ENCODE measurements around the gene RNF220. TPM values are rescaled to one million over a fixed set of nuclear protein-coding genes. Genes with fewer than 3 reads are reported as not detected.

Gene RNF220
- total RNA-seq, 2 donors from 2014 or later: 121 to 125 TPM

- Histone ChIP-seq H3K4me3 (no peak overlapping the region), H3K27me3 (replicated peaks; ENCODE audit: insufficient read depth) (no peaks in the 10 kb centered on the region), H3K9me3 (no peaks in the 10 kb centered on the region), H3K27ac (no peak overlapping the region), H3K4me1 (ENCODE audit: control insufficient read depth in 1 of 2, low read depth in 2 of 2) (no peaks in the 10 kb centered on the region), H3K36me3 (no peaks in the 10 kb centered on the region)
- TF ChIP-seq CTCF (IDR thresholded peaks at IDR 0.05): no peak
- DNase-seq (ENCODE audit: low spot score) (no peak), ATAC-seq (ENCODE audit: insufficient number of reproducible peaks, low FRiP score, low read depth) (no peak)
These were observed 288.1 kb downstream of the RNF220 start for GRCh38 chr1:44693159-44693558.

- Histone ChIP-seq H3K36me3 (no peaks in the 10 kb centered on the region), H3K4me3 (no peak overlapping the region), H3K27ac (no peak overlapping the region), H3K4me1 (ENCODE audit: control insufficient read depth in 1 of 2, low read depth in 2 of 2) (no peaks in the 10 kb centered on the region), H3K27me3 (replicated peaks; ENCODE audit: insufficient read depth) (no peaks in the 10 kb centered on the region), H3K9me3 (no peaks in the 10 kb centered on the region)
- no peak for ATAC-seq (ENCODE audit: insufficient number of reproducible peaks, low FRiP score, low read depth)
- no peak for TF ChIP-seq CTCF (IDR thresholded peaks at IDR 0.05)
- no peak for DNase-seq (ENCODE audit: low spot score)
These were observed 288.8 kb downstream of the RNF220 start for GRCh38 chr1:44693900-44694299.

- Histone ChIP-seq H3K36me3 (no peaks in the 10 kb centered on the region), H3K27ac (no peak overlapping the region), H3K4me1 (ENCODE audit: control insufficient read depth in 1 of 2, low read depth in 2 of 2) (no peaks in the 10 kb centered on the region), H3K27me3 (replicated peaks; ENCODE audit: insufficient read depth) (no peaks in the 10 kb centered on the region), H3K9me3 (no peaks in the 10 kb centered on the region), H3K4me3 (no peak overlapping the region)
- ATAC-seq (ENCODE audit: insufficient number of reproducible peaks, low FRiP score, low read depth): no peak
- no peak for TF ChIP-seq CTCF (IDR thresholded peaks at IDR 0.05)
- DNase-seq (ENCODE audit: low spot score): no peak
These were observed 289.9 kb downstream of the RNF220 start for GRCh38 chr1:44694863-44695478.

GRCh38 chr1:44695671-44696070, 290.6 kb downstream of the RNF220 start:
- Histone ChIP-seq H3K36me3 (no peaks in the 10 kb centered on the region), H3K27ac (no peak overlapping the region), H3K27me3 (replicated peaks; ENCODE audit: insufficient read depth) (no peaks in the 10 kb centered on the region), H3K4me1 (ENCODE audit: control insufficient read depth in 1 of 2, low read depth in 2 of 2) (no peaks in the 10 kb centered on the region), H3K9me3 (no peaks in the 10 kb centered on the region), H3K4me3 (no peak overlapping the region)
- ATAC-seq (ENCODE audit: insufficient number of reproducible peaks, low FRiP score, low read depth) (no peak), DNase-seq (ENCODE audit: low spot score) (no peak)
- no peak for TF ChIP-seq CTCF (IDR thresholded peaks at IDR 0.05)

- no peaks in the 10 kb centered on the region for H3K4me1 ChIP-seq (ENCODE audit: control insufficient read depth in 1 of 2, low read depth in 2 of 2)
- ATAC-seq (ENCODE audit: insufficient number of reproducible peaks, low FRiP score, low read depth) (no peak), DNase-seq (ENCODE audit: low spot score) (no peak)
- H3K27me3 ChIP-seq (replicated peaks; ENCODE audit: insufficient read depth): no peaks in the 10 kb centered on the region
- H3K36me3 ChIP-seq: no peaks in the 10 kb centered on the region
- no peak overlapping the region for H3K4me3 ChIP-seq
- no peak overlapping the region for H3K27ac ChIP-seq
- TF ChIP-seq CTCF (IDR thresholded peaks at IDR 0.05): no peak
- no peaks in the 10 kb centered on the region for H3K9me3 ChIP-seq
These were observed 291.0 kb downstream of the RNF220 start for GRCh38 chr1:44696101-44696500.

Measured in thoracic aorta (tissue), 2 donors.